ENCODE results near the gene CDNF.
A peak's percentile ranks its signal among the peaks of the same experiment; 100 is the strongest.
"Not testable (repeated sequence)": the region's sequence is repeated elsewhere in the genome, so short reads cannot be mapped to it uniquely, and the experiment has no call there.

CDNF gene

GRCh38 chr10:14838582-14839304 is 906 bp upstream of the CDNF start:
- DNase-seq: peak; percentile 47

- no peak for DNase-seq
Measured at GRCh38 chr10:14837003-14837756, 657 bp downstream of the CDNF start.

GRCh38 chr10:14836208-14836607 is 1.6 kb downstream of the CDNF start:
- DNase-seq: peak; percentile 23

GRCh38 chr10:14833106-14833505 is 4.7 kb downstream of the CDNF start:
- DNase-seq: no peak

- DNase-seq: no peak
Measured at GRCh38 chr10:14826076-14826829, 11.6 kb downstream of the CDNF start.

- no peak for DNase-seq
Measured at GRCh38 chr10:14823966-14824365, 13.9 kb downstream of the CDNF start.

GRCh38 chr10:14822879-14823755 is 14.7 kb downstream of the CDNF start:
- DNase-seq: peak; percentile 44

- DNase-seq: no peak
Measured at GRCh38 chr10:14821635-14822375, 16.0 kb downstream of the CDNF start.

GRCh38 chr10:14820775-14821154 is 17.1 kb downstream of the CDNF start:
- no peak for DNase-seq

GRCh38 chr10:14820010-14820774 is 17.6 kb downstream of the CDNF start:
- DNase-seq: no peak

- not testable (repeated sequence) for DNase-seq
Measured at GRCh38 chr10:14816717-14817116, 21.1 kb downstream of the CDNF start.

GRCh38 chr10:14815681-14816080 is 22.2 kb downstream of the CDNF start:
- DNase-seq: no peak

GRCh38 chr10:14812271-14812670 is 25.6 kb downstream of the CDNF start:
- DNase-seq: no peak

- DNase-seq: no peak
Measured at GRCh38 chr10:14810969-14811953, 26.6 kb downstream of the CDNF start.

- no peak for DNase-seq
Measured at GRCh38 chr10:14806318-14806717, 31.5 kb downstream of the CDNF start.

GRCh38 chr10:14803827-14804226 is 34.0 kb downstream of the CDNF start:
- no peak for DNase-seq

- peak; percentile 10 for DNase-seq
Measured at GRCh38 chr10:14801723-14802122, 36.1 kb downstream of the CDNF start.

GRCh38 chr10:14800397-14800796 is 37.4 kb downstream of the CDNF start:
- no peak for DNase-seq

GRCh38 chr10:14798636-14799035 is 39.2 kb downstream of the CDNF start:
- no peak for DNase-seq

GRCh38 chr10:14787938-14788337 is 49.9 kb downstream of the CDNF start:
- DNase-seq: no peak

All from NCI-H82 (cell line).